ENCODE data around the gene CCDC28B. TPM values are rescaled to one million over a fixed set of nuclear protein-coding genes. Genes with fewer than 3 reads are reported as not detected.
A peak's percentile ranks its signal among the peaks of the same experiment; 100 is the strongest.

The CCDC28B gene
- total RNA-seq, 2 donors from 2014 or later = 9.5 to 11.2 TPM

DNA sequence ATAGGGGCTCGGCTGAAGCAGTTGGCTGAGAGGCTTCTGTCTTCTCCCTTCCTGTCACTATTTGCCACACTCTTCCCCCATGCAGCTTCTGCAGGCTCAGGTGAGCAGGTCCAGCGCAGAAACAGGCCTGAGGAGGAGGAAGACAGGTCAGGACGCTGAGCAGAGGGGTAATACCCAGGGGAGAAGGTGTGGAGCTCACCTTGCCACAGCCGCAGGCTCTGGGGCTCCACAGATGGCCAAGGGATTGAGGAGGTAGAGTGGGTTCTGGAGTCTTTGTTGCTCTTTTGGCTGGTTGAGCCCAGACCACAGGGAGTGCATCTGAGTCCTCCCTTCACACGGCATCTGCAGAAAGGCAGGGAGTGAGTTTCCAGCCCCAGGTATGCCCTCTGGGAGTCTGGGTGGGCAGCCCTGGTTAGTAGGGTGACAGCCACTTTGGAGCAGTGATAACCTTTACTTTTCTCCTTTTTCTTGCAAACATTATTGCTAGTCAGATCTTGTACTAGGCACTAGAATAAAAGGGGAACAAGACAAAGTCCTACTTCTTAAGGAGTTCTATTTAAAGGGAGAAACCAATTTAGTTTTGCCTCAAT, 31.5 kb downstream of the CCDC28B start:
- Histone ChIP-seq H3K36me3 (peaks cover 50% of the 10 kb centered on the region), H3K27ac (no peak overlapping the region), H3K4me3 (no peak overlapping the region), H3K9me3 (no peaks in the 10 kb centered on the region), H3K4me1 (no peaks in the 10 kb centered on the region), H3K27me3 (no peaks in the 10 kb centered on the region)
- no peak for DNase-seq (ENCODE audit: low spot score)
- TF ChIP-seq CTCF (IDR thresholded peaks at IDR 0.05) = no peak

DNA sequence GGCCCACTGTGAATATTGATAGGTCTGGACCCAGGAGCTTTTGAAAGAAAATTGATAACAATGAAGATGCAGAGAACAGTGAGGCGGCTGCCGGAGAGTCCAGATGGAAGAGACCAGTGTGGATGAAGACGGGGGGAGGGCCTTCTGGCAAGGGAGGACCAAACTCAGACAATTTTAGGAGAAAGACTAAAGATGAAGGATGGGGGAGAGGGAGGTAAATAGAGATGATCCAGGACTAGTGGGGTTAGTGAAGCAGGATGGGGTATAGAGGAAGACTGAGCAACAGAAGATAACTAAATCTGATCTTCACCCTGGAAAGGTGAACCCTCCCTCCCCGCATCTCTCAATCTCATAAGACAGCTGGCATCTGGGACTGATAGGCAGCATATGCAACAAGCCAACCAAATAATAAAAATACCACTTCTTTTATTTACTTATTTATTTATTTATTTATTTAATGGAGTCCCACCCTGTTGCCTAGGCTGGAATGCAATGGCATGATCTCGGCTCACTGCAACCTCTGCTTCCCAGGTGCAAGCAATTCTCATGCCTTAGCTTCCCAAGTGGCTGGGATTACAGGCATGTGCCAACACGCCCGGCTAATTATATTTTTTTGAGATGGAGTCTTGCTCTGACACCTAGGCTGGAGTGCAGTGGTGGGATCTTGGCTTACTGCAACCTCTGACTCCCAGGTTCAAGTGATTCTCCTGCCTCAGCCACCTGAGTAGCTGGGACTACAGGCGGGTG, 32.3 kb downstream of the CCDC28B start:
- no peak overlapping the region for H3K4me3 ChIP-seq
- no peak for TF ChIP-seq CTCF (IDR thresholded peaks at IDR 0.05)
- no peaks in the 10 kb centered on the region for H3K9me3 ChIP-seq
- no peak for DNase-seq (ENCODE audit: low spot score)
- no peak overlapping the region for H3K27ac ChIP-seq
- no peaks in the 10 kb centered on the region for H3K4me1 ChIP-seq
- no peaks in the 10 kb centered on the region for H3K27me3 ChIP-seq
- peaks cover 43% of the 10 kb centered on the region for H3K36me3 ChIP-seq

DNA sequence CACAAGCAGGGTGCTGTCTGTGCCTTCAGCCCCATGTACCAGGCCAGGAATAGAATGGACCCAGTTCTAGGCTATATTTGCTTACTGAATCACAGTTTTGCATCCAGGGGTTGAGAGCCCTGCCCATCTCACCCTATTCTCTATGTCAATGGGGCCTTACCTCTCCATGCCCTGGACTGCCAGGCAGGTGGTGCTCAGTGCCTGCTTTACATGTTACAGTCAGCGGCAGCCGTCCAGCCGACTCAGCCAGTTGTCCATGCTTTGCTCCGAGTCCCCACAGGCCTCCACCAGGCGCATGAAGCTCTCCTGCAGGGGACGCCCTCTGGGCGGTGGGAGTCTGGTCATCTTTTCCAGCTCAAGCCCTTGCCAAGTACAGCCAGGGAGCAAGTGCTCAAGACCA, 34.4 kb downstream of the CCDC28B start:
- peaks cover 0 to 2% of the 10 kb centered on the region in 2 donors for H3K4me1 ChIP-seq
- no peaks in the 10 kb centered on the region for H3K27me3 ChIP-seq
- H3K4me3 ChIP-seq = no peak overlapping the region
- DNase-seq (ENCODE audit: low spot score) = no peak
- peaks cover 26% of the 10 kb centered on the region for H3K36me3 ChIP-seq
- H3K9me3 ChIP-seq = no peaks in the 10 kb centered on the region
- no peak overlapping the region for H3K27ac ChIP-seq
- TF ChIP-seq CTCF (IDR thresholded peaks at IDR 0.05) = no peak

DNA sequence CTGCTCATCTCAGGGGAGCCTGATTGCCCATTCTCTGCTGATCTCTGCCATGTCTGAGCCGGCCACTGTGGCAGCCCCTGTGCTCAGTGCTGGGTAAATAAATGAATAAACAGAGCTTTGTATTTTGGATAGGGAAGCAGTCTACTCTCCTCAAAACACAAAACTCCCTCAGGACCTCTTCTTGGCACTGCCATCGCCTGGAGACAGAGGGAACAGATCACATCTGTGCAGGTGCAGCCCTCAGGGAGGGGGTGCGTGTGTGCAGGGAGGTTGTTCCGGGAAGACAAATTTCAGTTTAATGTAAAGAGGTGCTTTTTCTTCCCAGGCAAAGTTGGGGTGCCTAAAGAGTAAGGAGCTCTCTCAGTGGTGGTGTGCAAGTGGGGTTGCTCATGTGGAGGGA, 38.9 kb downstream of the CCDC28B start:
- no peak for DNase-seq (ENCODE audit: low spot score)
- no peak for TF ChIP-seq CTCF (IDR thresholded peaks at IDR 0.05)
- Histone ChIP-seq H3K27me3 (no peaks in the 10 kb centered on the region), H3K4me1 (peaks cover 0 to 25% of the 10 kb centered on the region in 2 donors), H3K27ac (peak overlapping the region in 1 of 2 donors; percentile 88), H3K9me3 (no peaks in the 10 kb centered on the region), H3K4me3 (no peak overlapping the region), H3K36me3 (no peaks in the 10 kb centered on the region)

- Histone ChIP-seq H3K4me3 (peak overlapping the region; percentile 61 to 70), H3K4me1 (peaks cover 0 to 25% of the 10 kb centered on the region in 2 donors), H3K27me3 (no peaks in the 10 kb centered on the region), H3K9me3 (no peaks in the 10 kb centered on the region), H3K36me3 (no peaks in the 10 kb centered on the region), H3K27ac (peak overlapping the region; percentile 85 to 88)
- DNase-seq (ENCODE audit: low spot score) = no peak
- no peak for TF ChIP-seq CTCF (IDR thresholded peaks at IDR 0.05)
Observed at GRCh38 chr1:32239790-32240139, 39.4 kb downstream of the CCDC28B start.
